Natural killer cell (primary cell): Measurements from ENCODE around the gene PPFIA1. TPM values are rescaled to one million over a fixed set of nuclear protein-coding genes. Genes with fewer than 3 reads are reported as not detected.
"Not testable (repeated sequence)": the region's sequence is repeated elsewhere in the genome, so short reads cannot be mapped to it uniquely, and the experiment has no call there.

Source experiments
- ATAC-seq, 3 donors: fragments of 150-1000 bp in 2 of 3; fragments of 200-7000 bp in 1 of 3; cut with Tn5 transposase; 1 replicate in 1 of 3; 2 replicates in 2 of 3; pipeline ENCODE4 v1.10.0; 2021; ENCODE audit warnings: mild to moderate bottlenecking in 2 of 3, moderate library complexity in 2 of 3
- DNase-seq, 2 donors: peaks; one replicate each; pipeline versions ENCODE4 v3.0.0 to v3.0.0-alpha.2; 2013 to 2021; ENCODE audit warnings: mixed read lengths in 1 of 2
- H3K27ac ChIP-seq: one replicate; pipeline ENCODE4 v1.5.1; 2013; ENCODE audit warnings: mild to moderate bottlenecking, low read length
- H3K27me3 ChIP-seq: one replicate; pipeline ENCODE4 v1.6.1; 2013; ENCODE audit warnings: low read length; ENCODE audit not compliant: control insufficient read depth, insufficient read depth
- H3K36me3 ChIP-seq: one replicate; pipeline ENCODE4 v1.6.1; 2013; ENCODE audit warnings: low read length; ENCODE audit not compliant: control insufficient read depth, insufficient read depth
- H3K4me1 ChIP-seq: one replicate; pipeline ENCODE4 v1.6.1; 2013; ENCODE audit warnings: low read length; ENCODE audit not compliant: control insufficient read depth, insufficient read depth
- H3K4me3 ChIP-seq: one replicate; pipeline ENCODE4 v1.5.1; 2013; ENCODE audit warnings: low read length
- H3K9me3 ChIP-seq: one replicate; pipeline ENCODE4 v1.6.1; 2013; ENCODE audit warnings: low read length; ENCODE audit not compliant: control insufficient read depth, insufficient read depth
- H3K27ac Mint-ChIP-seq, 2 donors: one replicate each; pipeline ENCODE4 v1.8.0; 2022; ENCODE audit warnings: mild to moderate bottlenecking in 2 of 2, mixed read lengths in 2 of 2, moderate library complexity in 1 of 2
- H3K27me3 Mint-ChIP-seq, 2 donors: one replicate each; pipeline ENCODE4 v1.8.0; 2022; ENCODE audit warnings: low read depth in 2 of 2, mixed read lengths in 2 of 2
- H3K36me3 Mint-ChIP-seq: one replicate; pipeline ENCODE4 v1.8.0; 2022; ENCODE audit warnings: mixed read lengths
- H3K4me1 Mint-ChIP-seq, 2 donors: one replicate each; pipeline ENCODE4 v1.8.0; 2022; ENCODE audit warnings: mixed read lengths in 2 of 2
- H3K4me3 Mint-ChIP-seq: one replicate; pipeline ENCODE4 v1.8.0; 2022; ENCODE audit warnings: mild to moderate bottlenecking, moderate library complexity, mixed read lengths
- H3K9me3 Mint-ChIP-seq, 2 donors: one replicate each; pipeline ENCODE4 v1.8.0; 2022; ENCODE audit warnings: mixed read lengths in 2 of 2
- CTCF ChIP-seq: fragments of 200-600 bp; IDR thresholded peaks from one replicate; pipeline ENCODE4 v1.8.0; 2022; ENCODE audit warnings: antibody characterized with exemption
- WGBS: methylation state at CpG from one replicate; pipeline ENCODE4 v1.1.7; 2013; ENCODE audit warnings: missing lambda C conversion rate; ENCODE audit not compliant: insufficient coverage; 5-methylcytosine and 5-hydroxymethylcytosine counted together
- intact Hi-C: fragments of 100-400 bp; cut with micrococcal nuclease; formaldehyde crosslinking; loops from one replicate; pipeline ENCODE4 v1.14.2; 2022
- total RNA-seq, 4 donors: library from RNA; stranded (reverse); fragments of 120-200 nt in 1 of 4; gene quantifications; one replicate each; pipeline versions ENCODE4 v1.2.3 to v1.2.4, GENCODE V29; 2013 to 2022

Gene PPFIA1
- total RNA-seq, 3 donors from 2014 or later (not counting 1 experiment from before 2014, with no cell fraction given) = 42.1 to 75.4 (median 51.7) TPM

GRCh38 chr11:70387564-70387963 is 117.1 kb downstream of the PPFIA1 start:
- DNase-seq (no peak), ATAC-seq (no peak)
- no peaks in the 10 kb centered on the region for H3K4me1 ChIP-seq
- intact Hi-C loops = no loop called here
- H3K9me3 Mint-ChIP-seq = no peaks in the 10 kb centered on the region
- peaks cover 7% of the 10 kb centered on the region for H3K36me3 ChIP-seq
- H3K36me3 Mint-ChIP-seq = peaks cover 6% of the 10 kb centered on the region
- peaks cover 26 to 43% of the 10 kb centered on the region in 2 donors for H3K27me3 Mint-ChIP-seq
- no peak overlapping the region for H3K27ac Mint-ChIP-seq
- peaks cover 22% of the 10 kb centered on the region for H3K27me3 ChIP-seq
- no peak overlapping the region for H3K4me3 Mint-ChIP-seq
- H3K27ac ChIP-seq = no peak overlapping the region
- H3K4me1 Mint-ChIP-seq = no peaks in the 10 kb centered on the region
- no peak overlapping the region for H3K4me3 ChIP-seq
- no peaks in the 10 kb centered on the region for H3K9me3 ChIP-seq
- WGBS = no CpG with 5 or more reads among the region's 4 CpGs
- TF ChIP-seq CTCF = no peak

GRCh38 chr11:70389201-70389600 is 118.7 kb downstream of the PPFIA1 start:
- no peak for TF ChIP-seq CTCF
- Mint-ChIP-seq H3K27ac (no peak overlapping the region), H3K9me3 (no peaks in the 10 kb centered on the region), H3K4me3 (no peak overlapping the region), H3K36me3 (peaks cover 3% of the 10 kb centered on the region), H3K27me3 (peaks cover 42 to 57% of the 10 kb centered on the region in 2 donors), H3K4me1 (no peaks in the 10 kb centered on the region)
- no peak for ATAC-seq
- Histone ChIP-seq H3K9me3 (no peaks in the 10 kb centered on the region), H3K4me1 (no peaks in the 10 kb centered on the region), H3K27ac (no peak overlapping the region), H3K36me3 (peaks cover 5% of the 10 kb centered on the region), H3K27me3 (peaks cover 29% of the 10 kb centered on the region), H3K4me3 (no peak overlapping the region)
- 88% methylated on average over 6 of the region's 6 CpGs for WGBS
- intact Hi-C loops = no loop called here
- no peak for DNase-seq

GRCh38 chr11:70390882-70391281 is 120.4 kb downstream of the PPFIA1 start:
- H3K4me3 Mint-ChIP-seq, H3K4me3 ChIP-seq, H3K9me3 ChIP-seq, H3K27ac ChIP-seq, H3K9me3 Mint-ChIP-seq, intact Hi-C loops, H3K27ac Mint-ChIP-seq, H3K4me1 ChIP-seq, H3K36me3 Mint-ChIP-seq, H3K4me1 Mint-ChIP-seq, ATAC-seq, H3K36me3 ChIP-seq, DNase-seq: not testable (repeated sequence)
- H3K27me3 ChIP-seq = peaks cover 44% of the 10 kb centered on the region
- peaks cover 56 to 66% of the 10 kb centered on the region in 2 donors for H3K27me3 Mint-ChIP-seq
- 95% methylated on average over 4 of the region's 7 CpGs for WGBS

- Histone ChIP-seq H3K4me3 (no peak overlapping the region), H3K4me1 (peaks cover 21% of the 10 kb centered on the region), H3K27ac (no peak overlapping the region), H3K36me3 (no peaks in the 10 kb centered on the region), H3K27me3 (peaks cover 64% of the 10 kb centered on the region), H3K9me3 (no peaks in the 10 kb centered on the region)
- intact Hi-C loops = no loop called here
- H3K9me3 Mint-ChIP-seq = no peaks in the 10 kb centered on the region
- TF ChIP-seq CTCF = no peak
- 94% methylated on average over 15 of the region's 15 CpGs for WGBS
- no peaks in the 10 kb centered on the region for H3K36me3 Mint-ChIP-seq
- H3K4me3 Mint-ChIP-seq = no peak overlapping the region
- no peak for DNase-seq
- peaks cover 13 to 18% of the 10 kb centered on the region in 2 donors for H3K4me1 Mint-ChIP-seq
- peaks cover 60% of the 10 kb centered on the region in 2 donors for H3K27me3 Mint-ChIP-seq
- ATAC-seq = no peak
- H3K27ac Mint-ChIP-seq = no peak overlapping the region
Observed at GRCh38 chr11:70394211-70394950, 123.9 kb downstream of the PPFIA1 start.
